Measurements from ENCODE around the gene SAPCD1. TPM values are rescaled to one million over a fixed set of nuclear protein-coding genes. Genes with fewer than 3 reads are reported as not detected.
A peak's percentile ranks its signal among the peaks of the same experiment; 100 is the strongest.

The SAPCD1 gene
- total RNA-seq, 1 experiment from 2014 or later = 13.0 TPM

- H3K36me3 Mint-ChIP-seq (ENCODE audit: insufficient read depth, unreplicated experiment) = peaks cover 25% of the 10 kb centered on the region
- TF ChIP-seq, protein P1, sequence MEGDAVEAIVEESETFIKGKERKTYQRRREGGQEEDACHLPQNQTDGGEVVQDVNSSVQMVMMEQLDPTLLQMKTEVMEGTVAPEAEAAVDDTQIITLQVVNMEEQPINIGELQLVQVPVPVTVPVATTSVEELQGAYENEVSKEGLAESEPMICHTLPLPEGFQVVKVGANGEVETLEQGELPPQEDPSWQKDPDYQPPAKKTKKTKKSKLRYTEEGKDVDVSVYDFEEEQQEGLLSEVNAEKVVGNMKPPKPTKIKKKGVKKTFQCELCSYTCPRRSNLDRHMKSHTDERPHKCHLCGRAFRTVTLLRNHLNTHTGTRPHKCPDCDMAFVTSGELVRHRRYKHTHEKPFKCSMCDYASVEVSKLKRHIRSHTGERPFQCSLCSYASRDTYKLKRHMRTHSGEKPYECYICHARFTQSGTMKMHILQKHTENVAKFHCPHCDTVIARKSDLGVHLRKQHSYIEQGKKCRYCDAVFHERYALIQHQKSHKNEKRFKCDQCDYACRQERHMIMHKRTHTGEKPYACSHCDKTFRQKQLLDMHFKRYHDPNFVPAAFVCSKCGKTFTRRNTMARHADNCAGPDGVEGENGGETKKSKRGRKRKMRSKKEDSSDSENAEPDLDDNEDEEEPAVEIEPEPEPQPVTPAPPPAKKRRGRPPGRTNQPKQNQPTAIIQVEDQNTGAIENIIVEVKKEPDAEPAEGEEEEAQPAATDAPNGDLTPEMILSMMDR (IDR thresholded peaks at IDR 0.05; ENCODE audit: insufficient read depth in 1 of 2, low read depth in 1 of 2, low read length in 1 of 2, severe bottlenecking in 1 of 2, unreplicated experiment in 1 of 2) = peak; percentile 78 to 94
- ChIA-PET CTCF (interaction anchor here (0.8 to 2.9 kb wide), 7 partner anchors 11 to 115 kb away, joined by 3 to 21 read pairs (median 5); partner anchors contain the start of genes HSPA1A, HSPA1L, LSM2 and LY6G5C), POLR2A (interaction anchor here (0.6 to 2.1 kb wide), 10 partner anchors 11 to 67 kb away, joined by 3 to 29 read pairs (median 6); partner anchors contain the start of genes DDAH2, HSPA1A, HSPA1B and HSPA1L)
- 0 out of 2 replicates have a peak, but pooled peaks cover 3% of the 10 kb centered on the region for H3K4me1 ChIP-seq
- no TSS peak for BruUV-seq (replicated peaks)
- no peaks in the 10 kb centered on the region for H3K27me3 ChIP-seq (replicated peaks; ENCODE audit: control insufficient read depth, insufficient read depth, low read length)
- peak within 1 kb of the TSS; percentile 80 for H3K4me3 ChIP-seq (ENCODE audit: low read depth, low read length)
- H3K4me3 Mint-ChIP-seq (ENCODE audit: unreplicated experiment) = peak within 1 kb of the TSS; percentile 98
- H3K27me3 Mint-ChIP-seq (ENCODE audit: insufficient read depth, unreplicated experiment) = no peaks in the 10 kb centered on the region
- no peaks in the 10 kb centered on the region for H3K9me3 ChIP-seq
- H3K36me3 ChIP-seq (ENCODE audit: control insufficient read depth, insufficient read depth, low read length) = no peaks in the 10 kb centered on the region
- no peaks in the 10 kb centered on the region for H3K9me3 Mint-ChIP-seq (ENCODE audit: unreplicated experiment)
- intact Hi-C loops (cut with micrococcal nuclease; ENCODE audit: unreplicated experiment) = loop anchor here (1.0 kb wide), 2 partner anchors 32 to 66 kb away; partner anchors contain the start of genes DDAH2 and HSPA1B
- peaks cover 15% of the 10 kb centered on the region for H3K4me1 Mint-ChIP-seq (ENCODE audit: low read depth, unreplicated experiment)
- peak within 1 kb of the TSS; percentile 94 for H3K27ac Mint-ChIP-seq (ENCODE audit: unreplicated experiment)
- peak; percentile 92 to 95 for DNase-seq
These were observed 33.3 kb downstream of the SAPCD1 start, which contains the start of gene VARS1 for GRCh38 chr6:31795616-31796298. Gene VARS1 (minus strand): TSS chr6:31795752. CDS start chr6:31795217, 535 bp downstream.

- no peaks in the 10 kb centered on the region for H3K27me3 ChIP-seq (replicated peaks; ENCODE audit: control insufficient read depth, insufficient read depth, low read length)
- BruUV-seq (replicated peaks) = no TSS peak
- no peaks in the 10 kb centered on the region for H3K36me3 ChIP-seq (ENCODE audit: control insufficient read depth, insufficient read depth, low read length)
- no peaks in the 10 kb centered on the region for H3K27me3 Mint-ChIP-seq (ENCODE audit: insufficient read depth, unreplicated experiment)
- intact Hi-C loops (cut with micrococcal nuclease; ENCODE audit: unreplicated experiment) = loop anchor here (1.0 kb wide), 2 partner anchors 30 to 68 kb away; partner anchors contain the start of genes DDAH2 and HSPA1B
- TF ChIP-seq, protein P1 (IDR thresholded peaks at IDR 0.05; ENCODE audit: insufficient read depth in 1 of 2, low read depth in 1 of 2, low read length in 1 of 2, severe bottlenecking in 1 of 2, unreplicated experiment in 1 of 2) = no peak
- H3K9me3 Mint-ChIP-seq (ENCODE audit: unreplicated experiment) = no peaks in the 10 kb centered on the region
- H3K4me3 ChIP-seq (ENCODE audit: low read depth, low read length) = no peak overlapping the region
- H3K27ac Mint-ChIP-seq (ENCODE audit: unreplicated experiment) = no peak overlapping the region
- H3K4me1 Mint-ChIP-seq (ENCODE audit: low read depth, unreplicated experiment) = peaks cover 6% of the 10 kb centered on the region
- no peak for DNase-seq
- POLR2A ChIA-PET = no interaction called here
- no peaks in the 10 kb centered on the region for H3K9me3 ChIP-seq
- peaks cover 22% of the 10 kb centered on the region for H3K36me3 Mint-ChIP-seq (ENCODE audit: insufficient read depth, unreplicated experiment)
- CTCF ChIA-PET = interaction anchor here (2.9 kb wide), 1 partner anchor 10 kb away, joined by 21 read pairs; the partner anchor contains the start of gene LSM2
- H3K4me3 Mint-ChIP-seq (ENCODE audit: unreplicated experiment) = no peak overlapping the region
- 0 out of 2 replicates have a peak, but pooled peaks cover 3% of the 10 kb centered on the region for H3K4me1 ChIP-seq
These were observed 34.5 kb downstream of the SAPCD1 start for GRCh38 chr6:31796993-31797385.

DNA sequence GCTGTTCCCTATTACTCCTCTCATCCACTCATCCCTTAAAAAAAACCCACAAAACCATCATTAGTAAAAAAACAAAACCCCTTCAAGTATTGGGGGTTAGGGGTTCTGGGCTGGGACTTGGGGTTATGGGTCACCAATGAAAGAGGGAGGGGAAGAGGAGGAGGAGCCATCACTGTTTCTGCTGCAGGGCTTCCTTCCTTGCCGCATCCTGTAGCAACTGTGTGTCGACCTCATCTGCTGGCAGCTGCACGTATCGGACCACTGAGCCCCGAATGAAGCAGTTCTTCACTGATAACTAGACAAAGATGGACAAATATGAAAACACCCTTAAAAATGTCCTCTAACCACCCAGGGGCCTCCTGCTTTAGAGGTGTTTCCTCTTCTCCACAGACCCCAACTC lies 35.1 kb downstream of the SAPCD1 start:
- TF ChIP-seq, protein P1 (IDR thresholded peaks at IDR 0.05; ENCODE audit: insufficient read depth in 1 of 2, low read depth in 1 of 2, low read length in 1 of 2, severe bottlenecking in 1 of 2, unreplicated experiment in 1 of 2) = no peak
- Mint-ChIP-seq H3K27me3 (ENCODE audit: insufficient read depth, unreplicated experiment) (no peaks in the 10 kb centered on the region), H3K9me3 (ENCODE audit: unreplicated experiment) (no peaks in the 10 kb centered on the region), H3K4me1 (ENCODE audit: low read depth, unreplicated experiment) (peaks cover 6% of the 10 kb centered on the region), H3K4me3 (ENCODE audit: unreplicated experiment) (no peak overlapping the region), H3K27ac (ENCODE audit: unreplicated experiment) (no peak overlapping the region), H3K36me3 (ENCODE audit: insufficient read depth, unreplicated experiment) (peaks cover 22% of the 10 kb centered on the region)
- H3K36me3 ChIP-seq (ENCODE audit: control insufficient read depth, insufficient read depth, low read length) = no peaks in the 10 kb centered on the region
- DNase-seq = no peak
- CTCF ChIA-PET = no interaction called here
- H3K27me3 ChIP-seq (replicated peaks; ENCODE audit: control insufficient read depth, insufficient read depth, low read length) = no peaks in the 10 kb centered on the region
- H3K9me3 ChIP-seq = no peaks in the 10 kb centered on the region
- H3K4me3 ChIP-seq (ENCODE audit: low read depth, low read length) = no peak overlapping the region
- intact Hi-C loops (cut with micrococcal nuclease; ENCODE audit: unreplicated experiment) = no loop called here
- BruUV-seq (replicated peaks) = no TSS peak
- POLR2A ChIA-PET = no interaction called here
- 0 out of 2 replicates have a peak, but pooled peaks cover 3% of the 10 kb centered on the region for H3K4me1 ChIP-seq
